Prostate gland (tissue), 2 donors: Measurements from ENCODE around the gene LUZP1.

Experiments
- CTCF ChIP-seq, 4 experiments: fragments of 200-600 bp in 2 of 4; fragments of 450-650 bp in 2 of 4; sonication (generic) in 2 of 4; IDR thresholded peaks; 1 replicate in 3 of 4; 2 replicates in 1 of 4; pipeline ENCODE4 v1.5.1; 2016 to 2019; ENCODE audit warnings: antibody characterized with exemption in 4 of 4, mild to moderate bottlenecking in 2 of 4, moderate library complexity in 2 of 4
- POLR2AphosphoS5 ChIP-seq: sonication (generic); formaldehyde crosslinking; IDR thresholded peaks from one replicate; pipeline ENCODE4 v1.6.1; 2017; ENCODE audit warnings: antibody characterized with exemption

GRCh38 chr1:23124259-23125026, 44.2 kb downstream of the LUZP1 start:
- TF ChIP-seq POLR2AphosphoS5 (no peak), CTCF (IDR thresholded peaks at IDR 0.05) (no peak)
